ENCODE results near the gene GSTM3.
"Not testable (repeated sequence)": the region's sequence is repeated elsewhere in the genome, so short reads cannot be mapped to it uniquely, and the experiment has no call there.

GSTM3 gene

GRCh38 chr1:109711593-109712320 is 29.1 kb downstream of the GSTM3 start, which contains the start of gene GSTM5:
Gene GSTM5 (plus strand): TSS chr1:109712251. CDS start chr1:109712313, 62 bp downstream.
- in situ Hi-C loops (cut with HindIII; ENCODE audit: low sequenced_read_pairs) = not testable (repeated sequence)

- in situ Hi-C loops (cut with HindIII; ENCODE audit: low sequenced_read_pairs) = not testable (repeated sequence)
Measured at GRCh38 chr1:109709822-109710221, 31.0 kb downstream of the GSTM3 start.

- in situ Hi-C loops (cut with HindIII; ENCODE audit: low sequenced_read_pairs) = not testable (repeated sequence)
Measured at GRCh38 chr1:109708949-109709348, 31.9 kb downstream of the GSTM3 start.

GRCh38 chr1:109705411-109705810 is 35.4 kb downstream of the GSTM3 start:
- in situ Hi-C loops (cut with HindIII; ENCODE audit: low sequenced_read_pairs) = no loop called here

GRCh38 chr1:109704173-109704572 is 36.7 kb downstream of the GSTM3 start:
- in situ Hi-C loops (cut with HindIII; ENCODE audit: low sequenced_read_pairs) = no loop called here

GRCh38 chr1:109702940-109703339 is 37.9 kb downstream of the GSTM3 start:
- in situ Hi-C loops (cut with HindIII; ENCODE audit: low sequenced_read_pairs) = not testable (repeated sequence)

GRCh38 chr1:109697861-109698260 is 43.0 kb downstream of the GSTM3 start:
- in situ Hi-C loops (cut with HindIII; ENCODE audit: low sequenced_read_pairs) = not testable (repeated sequence)

- in situ Hi-C loops (cut with HindIII; ENCODE audit: low sequenced_read_pairs) = no loop called here
Measured at GRCh38 chr1:109697066-109697465, 43.8 kb downstream of the GSTM3 start.

- in situ Hi-C loops (cut with HindIII; ENCODE audit: low sequenced_read_pairs) = not testable (repeated sequence)
Measured at GRCh38 chr1:109695138-109695537, 45.7 kb downstream of the GSTM3 start.

- in situ Hi-C loops (cut with HindIII; ENCODE audit: low sequenced_read_pairs) = not testable (repeated sequence)
Measured at GRCh38 chr1:109694400-109694799, 46.4 kb downstream of the GSTM3 start.

- in situ Hi-C loops (cut with HindIII; ENCODE audit: low sequenced_read_pairs) = no loop called here
Measured at GRCh38 chr1:109691759-109692158, 49.1 kb downstream of the GSTM3 start.

- in situ Hi-C loops (cut with HindIII; ENCODE audit: low sequenced_read_pairs) = no loop called here
Measured at GRCh38 chr1:109689844-109690405, 50.9 kb downstream of the GSTM3 start.

GRCh38 chr1:109687641-109688499 is 53.0 kb downstream of the GSTM3 start, which contains the start of gene GSTM1:
Gene GSTM1 (plus strand): TSS chr1:109687817. CDS start chr1:109687874, 57 bp downstream.
- in situ Hi-C loops (cut with HindIII; ENCODE audit: low sequenced_read_pairs) = no loop called here

GRCh38 chr1:109687109-109687508 is 53.7 kb downstream of the GSTM3 start:
- in situ Hi-C loops (cut with HindIII; ENCODE audit: low sequenced_read_pairs) = not testable (repeated sequence)

- in situ Hi-C loops (cut with HindIII; ENCODE audit: low sequenced_read_pairs) = not testable (repeated sequence)
Measured at GRCh38 chr1:109685890-109686289, 54.9 kb downstream of the GSTM3 start.

- in situ Hi-C loops (cut with HindIII; ENCODE audit: low sequenced_read_pairs) = not testable (repeated sequence)
Measured at GRCh38 chr1:109685399-109685798, 55.4 kb downstream of the GSTM3 start.

GRCh38 chr1:109684777-109685176 is 56.1 kb downstream of the GSTM3 start:
- in situ Hi-C loops (cut with HindIII; ENCODE audit: low sequenced_read_pairs) = not testable (repeated sequence)

All from DLD1 (cell line).